ENCODE data around the gene PPDPF. TPM values are rescaled to one million over a fixed set of nuclear protein-coding genes. Genes with fewer than 3 reads are reported as not detected.
"Not testable (repeated sequence)": the region's sequence is repeated elsewhere in the genome, so short reads cannot be mapped to it uniquely, and the experiment has no call there.

PPDPF gene
- total RNA-seq, result 257 TPM

- intact Hi-C loops (cut with DNase I), result no loop called here
- ATAC-seq (peak; percentile 82), DNase-seq (ENCODE audit: low spot score) (peak; percentile 90)
Observed at GRCh38 chr20:63520504-63520933, at the start of gene PPDPF. PPDPF (plus strand) TSS chr20:63520765; CDS start chr20:63521309, 544 bp downstream.

DNA sequence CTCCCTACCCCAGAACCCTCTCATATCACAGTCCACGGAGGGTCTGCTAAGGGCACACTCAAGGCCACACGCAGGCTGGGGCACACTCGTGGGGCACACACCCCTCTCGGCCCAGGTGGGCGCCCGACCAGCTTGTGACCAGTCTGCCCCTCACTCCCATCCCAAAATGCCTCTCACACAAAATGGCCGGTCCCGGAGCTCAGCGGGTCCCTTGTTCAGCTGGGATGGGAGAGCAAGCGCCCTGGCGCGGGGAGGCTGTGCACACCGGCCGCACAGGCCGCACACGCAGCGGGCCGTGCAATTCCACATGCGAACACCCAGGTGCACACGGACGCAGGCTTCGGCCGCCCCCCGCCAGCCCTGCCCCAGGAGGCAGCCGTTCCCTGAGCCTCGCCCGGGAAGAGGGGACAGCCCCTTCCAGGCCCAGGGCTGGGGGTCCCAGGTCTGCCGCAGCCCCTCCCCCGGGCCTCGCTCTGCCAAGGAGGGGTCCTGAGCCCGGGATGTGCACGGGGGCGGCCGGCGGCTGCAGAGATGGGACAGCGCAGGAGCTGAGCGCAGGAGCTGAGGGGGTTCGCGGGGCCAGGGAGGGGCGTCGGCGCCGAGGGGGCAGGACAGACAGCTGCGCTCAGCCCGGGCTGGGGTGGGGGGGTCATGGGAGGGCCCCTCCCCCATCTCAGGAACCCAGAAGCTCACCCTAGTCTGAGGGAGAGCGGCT lies 49.4 kb upstream of the PPDPF start:
- ATAC-seq (no peak), DNase-seq (ENCODE audit: low spot score) (no peak)
- intact Hi-C loops (cut with DNase I), result no loop called here

DNA sequence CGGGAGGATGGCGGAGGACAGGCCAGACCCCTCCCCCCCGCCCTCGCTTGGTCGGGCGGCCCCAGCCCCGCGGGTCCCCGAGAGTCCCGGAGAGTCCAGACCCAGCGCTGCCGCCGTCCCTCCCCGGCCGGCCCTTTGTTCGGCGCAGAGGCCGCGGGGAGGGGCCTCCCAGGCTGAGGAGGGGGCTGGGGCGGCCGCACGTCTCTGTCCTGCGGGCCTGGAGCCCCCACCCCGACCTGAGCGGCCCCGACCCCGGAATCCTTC lies 48.9 kb upstream of the PPDPF start:
- no peak for ATAC-seq
- intact Hi-C loops (cut with DNase I), result no loop called here

DNA sequence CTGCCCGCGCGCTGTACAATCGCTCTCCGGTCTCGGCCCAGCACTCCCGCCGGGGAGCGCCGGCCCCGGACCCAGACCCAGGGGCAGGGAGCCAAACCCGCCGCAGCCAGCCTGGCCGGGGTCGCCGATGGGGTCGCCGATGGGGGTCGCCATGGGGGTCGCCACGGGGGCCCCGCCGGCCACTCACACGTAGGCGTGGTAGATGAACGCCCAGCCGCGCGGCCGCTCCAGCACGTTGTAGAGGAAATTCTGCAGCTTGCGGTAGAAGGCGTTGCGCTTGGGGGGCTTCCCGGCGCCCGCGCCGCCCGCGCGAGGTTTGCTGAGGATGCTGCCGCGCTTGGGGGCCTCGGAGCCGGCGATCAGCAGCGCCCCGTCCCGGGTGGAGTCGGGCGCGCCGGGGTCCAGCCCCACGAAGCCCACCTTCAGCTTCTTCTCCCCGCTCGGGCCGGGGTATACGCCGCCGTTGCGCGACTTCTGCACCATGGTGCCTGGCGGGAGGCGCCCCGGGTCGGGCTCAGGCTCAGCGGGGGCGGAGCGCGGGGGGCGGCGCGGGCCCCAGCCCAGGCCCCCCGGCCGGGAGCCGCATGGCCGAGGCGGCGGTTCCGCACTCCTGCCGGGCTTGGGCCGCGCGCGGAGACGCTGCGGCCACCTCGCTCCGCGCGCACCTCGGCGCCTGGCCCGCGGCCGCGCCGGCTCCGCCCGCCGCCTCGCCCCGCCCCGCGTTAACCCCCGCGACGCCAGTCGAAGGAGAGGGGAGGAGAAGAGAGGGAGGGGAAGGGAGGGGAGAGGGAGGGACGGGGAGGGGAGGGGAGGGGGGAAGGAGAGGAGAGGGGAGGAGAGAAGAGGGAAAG lies 48.4 kb upstream of the PPDPF start, which contains the start of gene KCNQ2:
Gene KCNQ2 (minus strand): TSS at position 675 of the 851 bp plus-strand sequence. CDS start 192 bp downstream, at position 483.
- no peak for ATAC-seq
- intact Hi-C loops (cut with DNase I), result no loop called here
- DNase-seq (ENCODE audit: low spot score), result no peak

More for the DNA sequence above, 48.9 kb upstream of the PPDPF start:
- DNase-seq (ENCODE audit: low spot score), result no peak

GRCh38 chr20:63472862-63473390 lies 47.6 kb upstream of the PPDPF start:
- intact Hi-C loops (cut with DNase I), result no loop called here
- ATAC-seq (no peak), DNase-seq (ENCODE audit: low spot score) (no peak)

GRCh38 chr20:63473555-63474449 lies 46.8 kb upstream of the PPDPF start:
- intact Hi-C loops (cut with DNase I), result no loop called here
- no peak for ATAC-seq
- no peak for DNase-seq (ENCODE audit: low spot score)

DNA sequence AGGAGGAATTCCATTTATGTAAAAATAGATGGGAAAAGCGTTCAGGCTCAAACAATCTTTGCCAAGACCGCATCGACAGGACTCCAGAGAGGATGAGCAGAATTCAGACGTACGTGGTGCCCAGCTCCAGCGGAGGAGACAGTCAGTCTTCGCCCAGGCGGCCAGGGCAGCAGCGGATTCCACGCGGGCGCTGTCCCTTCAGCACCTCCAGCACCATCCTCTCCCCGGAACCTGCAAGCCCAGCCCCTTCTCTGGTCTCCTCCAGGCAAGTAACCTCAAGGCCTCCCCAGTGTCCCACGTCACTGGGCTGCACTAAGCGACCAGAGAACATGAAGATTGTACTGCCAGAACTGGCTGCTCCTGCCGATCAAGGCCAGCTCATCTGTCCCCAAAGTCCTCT lies 45.4 kb upstream of the PPDPF start:
- intact Hi-C loops (cut with DNase I), result no loop called here
- ATAC-seq, result no peak
- no peak for DNase-seq (ENCODE audit: low spot score)

DNA sequence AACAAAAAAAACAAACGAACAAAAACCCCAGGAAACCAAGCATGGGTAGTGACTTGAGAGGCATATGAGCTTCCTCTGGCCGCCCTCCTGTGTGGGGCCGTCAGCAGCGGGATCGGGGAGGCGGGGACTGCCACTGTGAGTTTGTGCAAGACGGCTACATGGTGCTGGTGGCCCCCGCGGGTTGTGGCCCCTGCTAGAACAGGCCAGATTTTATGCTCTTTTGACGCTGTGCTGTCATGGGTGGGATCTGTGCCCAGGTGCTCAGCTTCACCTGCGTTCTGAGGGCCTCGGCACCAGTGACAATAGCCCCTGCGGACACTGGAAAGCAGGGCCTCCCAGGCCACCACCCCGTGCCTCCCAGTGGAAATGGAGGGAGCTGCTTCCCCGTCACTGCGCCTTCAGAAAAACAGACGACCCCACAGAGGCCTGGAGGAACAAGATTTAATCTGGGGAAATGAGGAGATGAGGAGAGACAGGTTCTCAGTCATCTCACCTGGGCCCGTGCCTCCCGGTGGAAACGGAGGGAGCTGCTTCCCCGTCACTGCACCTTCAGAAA lies 43.4 kb upstream of the PPDPF start:
- DNase-seq (ENCODE audit: low spot score), result no peak
- intact Hi-C loops (cut with DNase I), result no loop called here
- no peak for ATAC-seq

DNA sequence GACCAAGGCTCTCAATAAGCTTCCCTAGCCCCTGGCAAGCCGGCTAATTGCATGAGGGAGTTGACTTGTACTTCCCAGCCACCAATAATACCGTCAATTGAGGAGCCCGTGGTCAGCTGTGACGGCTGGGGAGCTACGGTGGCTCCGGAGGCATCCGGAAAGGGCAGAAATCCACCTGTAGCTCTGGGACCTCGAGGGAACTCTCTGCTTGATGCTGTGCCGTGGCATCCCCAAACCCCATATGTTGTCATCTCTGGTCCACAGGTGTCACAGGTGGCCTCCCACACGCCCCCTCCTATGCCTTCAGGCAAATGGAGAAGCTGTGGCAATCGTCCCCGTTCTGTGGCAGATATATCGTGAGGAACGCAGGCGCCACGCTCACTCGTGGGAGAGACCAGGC lies 42.6 kb upstream of the PPDPF start:
- intact Hi-C loops (cut with DNase I), result loop anchor here (2.0 kb wide), 1 partner anchor 49 kb away; no protein-coding TSS in a partner anchor
- DNase-seq (ENCODE audit: low spot score) (no peak), ATAC-seq (no peak)

- ATAC-seq (no peak), DNase-seq (ENCODE audit: low spot score) (no peak)
- intact Hi-C loops (cut with DNase I), result loop anchor here (2.0 kb wide), 1 partner anchor 50 kb away; no protein-coding TSS in a partner anchor
Observed at GRCh38 chr20:63478346-63479302, 41.9 kb upstream of the PPDPF start.

- DNase-seq (ENCODE audit: low spot score); ATAC-seq: not testable (repeated sequence)
- intact Hi-C loops (cut with DNase I), result loop anchor here (2.0 kb wide), 1 partner anchor 51 kb away; no protein-coding TSS in a partner anchor
Observed at GRCh38 chr20:63479695-63480419, 40.7 kb upstream of the PPDPF start.

- DNase-seq (ENCODE audit: low spot score) (no peak), ATAC-seq (no peak)
- intact Hi-C loops (cut with DNase I), result no loop called here
Observed at GRCh38 chr20:63481503-63481902, 39.1 kb upstream of the PPDPF start.

DNA sequence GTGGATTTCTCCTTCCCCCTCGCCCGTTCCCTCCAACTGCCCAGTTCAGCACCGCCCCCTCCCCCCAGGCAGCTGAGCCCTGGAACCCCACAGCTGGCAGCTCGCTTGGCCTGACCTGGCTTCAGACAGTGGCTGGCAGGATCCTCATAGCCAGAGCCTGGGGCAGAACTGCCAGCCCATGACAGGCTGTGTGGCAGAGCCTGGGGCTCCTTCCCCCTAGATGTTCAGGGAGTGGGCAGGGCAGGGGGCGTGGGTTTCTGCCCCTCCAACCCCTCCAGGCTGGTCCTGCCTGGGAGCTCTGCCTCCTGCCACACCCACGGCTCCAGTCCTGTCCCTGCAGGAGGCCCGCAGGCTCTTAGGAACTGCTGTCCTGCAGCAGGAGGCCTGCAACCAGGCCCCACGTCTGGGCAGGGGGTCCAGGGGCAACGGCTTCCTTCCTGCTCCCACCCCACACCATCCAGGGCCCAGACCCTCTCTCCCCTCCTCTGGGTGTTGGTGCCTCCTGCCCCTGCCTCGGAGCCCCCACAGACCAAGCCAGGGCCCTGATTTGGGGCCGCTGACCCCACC lies 38.5 kb upstream of the PPDPF start:
- DNase-seq (ENCODE audit: low spot score), result no peak
- ATAC-seq, result no peak
- intact Hi-C loops (cut with DNase I), result no loop called here

- no peak for DNase-seq (ENCODE audit: low spot score)
- ATAC-seq, result no peak
- intact Hi-C loops (cut with DNase I), result no loop called here
Observed at GRCh38 chr20:63483834-63484233, 36.7 kb upstream of the PPDPF start.

GRCh38 chr20:63484236-63484635 lies 36.3 kb upstream of the PPDPF start:
- intact Hi-C loops (cut with DNase I), result no loop called here
- DNase-seq (ENCODE audit: low spot score) (no peak), ATAC-seq (no peak)

GRCh38 chr20:63484651-63485403 lies 35.7 kb upstream of the PPDPF start:
- ATAC-seq (no peak), DNase-seq (ENCODE audit: low spot score) (no peak)
- intact Hi-C loops (cut with DNase I), result no loop called here

Data from sciatic nerve (tissue), 2 donors.